IPS DF 6.9 (cell line): ENCODE data around the gene FAM131C.
"Not testable (repeated sequence)": the region's sequence is repeated elsewhere in the genome, so short reads cannot be mapped to it uniquely, and the experiment has no call there.

Experiments
- DNase-seq: peaks from one replicate; pipeline ENCODE4 v3.0.0-alpha.2; 2013; ENCODE audit warnings: low read depth, low spot score
- H3K27ac ChIP-seq: one replicate; pipeline ENCODE4 v1.5.1; 2013; ENCODE audit warnings: low read length, control low read depth
- H3K27me3 ChIP-seq: 2 replicates; pipeline ENCODE4 v1.6.1; 2013; ENCODE audit warnings: mild to moderate bottlenecking, low read length; ENCODE audit not compliant: control insufficient read depth, insufficient read depth
- H3K36me3 ChIP-seq: 2 replicates; pipeline ENCODE4 v1.6.1; 2013; ENCODE audit warnings: low read length; ENCODE audit not compliant: control insufficient read depth, insufficient read depth
- H3K4me1 ChIP-seq: 2 replicates; pipeline ENCODE4 v1.6.1; 2013; ENCODE audit warnings: low read length; ENCODE audit not compliant: control insufficient read depth, insufficient read depth
- H3K4me3 ChIP-seq: 2 replicates; pipeline ENCODE4 v1.5.1; 2013; ENCODE audit warnings: mild to moderate bottlenecking, low read length
- H3K9me3 ChIP-seq: 2 replicates; pipeline ENCODE4 v1.6.1; 2013; ENCODE audit warnings: low read length, inconsistent platforms; ENCODE audit not compliant: control insufficient read depth, insufficient read depth
- WGBS: extraction: QIAGEN DNeasy Blood & Tissue Kit; methylation state at CpG from one replicate; pipeline ENCODE4 v1.1.7; 2013; ENCODE audit warnings: mixed read lengths, missing lambda C conversion rate; ENCODE audit not compliant: insufficient read length, insufficient coverage; 5-methylcytosine and 5-hydroxymethylcytosine counted together

FAM131C gene

DNA sequence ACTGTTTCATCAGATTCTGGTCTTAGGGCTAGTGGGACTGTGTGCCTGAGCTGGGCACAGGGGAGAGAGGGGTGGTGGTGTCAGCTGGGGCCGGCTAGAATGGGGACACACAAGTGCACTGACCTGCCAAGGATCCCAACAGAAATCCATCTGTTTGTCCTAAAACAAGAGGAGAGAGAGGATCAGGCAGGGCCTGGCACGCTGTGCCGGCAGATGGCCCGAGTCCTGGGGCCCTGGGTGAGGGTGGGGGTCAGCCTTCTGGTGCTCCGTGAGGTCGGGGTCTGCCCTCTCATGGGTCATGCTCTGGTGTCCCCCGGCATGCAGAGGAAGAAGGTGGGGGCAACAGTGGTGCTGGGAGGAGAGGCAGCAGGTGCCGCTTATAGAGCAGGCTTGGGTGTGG, 33.6 kb downstream of the FAM131C start:
- not testable (repeated sequence) for DNase-seq, H3K4me1 ChIP-seq, H3K27ac ChIP-seq, H3K36me3 ChIP-seq, H3K27me3 ChIP-seq, H3K9me3 ChIP-seq, H3K4me3 ChIP-seq
- WGBS: no CpG with 5 or more reads among the region's 8 CpGs

- H3K4me3 ChIP-seq: no peak overlapping the region
- WGBS: no CpG with 5 or more reads among the region's 4 CpGs
Measured at GRCh38 chr1:16038620-16038912, 34.9 kb downstream of the FAM131C start.

DNA sequence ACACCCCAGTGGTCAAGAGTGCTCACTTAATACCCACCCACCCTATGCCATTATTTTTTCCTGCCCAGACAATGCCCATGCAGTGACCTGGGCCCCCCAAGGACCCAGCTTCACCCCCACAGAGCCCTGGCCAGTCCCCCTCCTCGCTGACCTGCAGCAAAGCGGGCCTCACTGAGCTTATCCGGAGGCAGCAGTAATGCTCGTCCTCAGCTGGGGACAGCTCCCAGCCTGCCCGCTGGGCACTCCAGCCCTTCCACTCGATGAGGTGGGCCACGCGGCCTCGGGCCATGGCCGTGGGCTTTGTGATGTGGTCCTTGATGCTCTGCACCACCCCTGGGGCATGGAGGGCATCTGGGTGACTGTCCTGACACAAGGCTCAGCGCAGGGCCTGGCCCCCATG, 37.0 kb downstream of the FAM131C start:
- not testable (repeated sequence) for H3K4me3 ChIP-seq, DNase-seq, H3K27me3 ChIP-seq, H3K4me1 ChIP-seq, H3K36me3 ChIP-seq, H3K9me3 ChIP-seq, H3K27ac ChIP-seq
- WGBS: no CpG with 5 or more reads among the region's 11 CpGs

More at GRCh38 chr1:16038620-16038912, 34.9 kb downstream of the FAM131C start:
- no peaks in the 10 kb centered on the region for H3K4me1 ChIP-seq
- no peaks in the 10 kb centered on the region for H3K9me3 ChIP-seq
- H3K27ac ChIP-seq: no peak overlapping the region
- no peak for DNase-seq
- no peaks in the 10 kb centered on the region for H3K27me3 ChIP-seq
- no peaks in the 10 kb centered on the region for H3K36me3 ChIP-seq

- not testable (repeated sequence) for H3K4me1 ChIP-seq, H3K27ac ChIP-seq, DNase-seq, H3K27me3 ChIP-seq, H3K4me3 ChIP-seq, H3K9me3 ChIP-seq, H3K36me3 ChIP-seq
- WGBS: no CpG with 5 or more reads among the region's 7 CpGs
Measured at GRCh38 chr1:16033103-16033632, 40.3 kb downstream of the FAM131C start.

DNA sequence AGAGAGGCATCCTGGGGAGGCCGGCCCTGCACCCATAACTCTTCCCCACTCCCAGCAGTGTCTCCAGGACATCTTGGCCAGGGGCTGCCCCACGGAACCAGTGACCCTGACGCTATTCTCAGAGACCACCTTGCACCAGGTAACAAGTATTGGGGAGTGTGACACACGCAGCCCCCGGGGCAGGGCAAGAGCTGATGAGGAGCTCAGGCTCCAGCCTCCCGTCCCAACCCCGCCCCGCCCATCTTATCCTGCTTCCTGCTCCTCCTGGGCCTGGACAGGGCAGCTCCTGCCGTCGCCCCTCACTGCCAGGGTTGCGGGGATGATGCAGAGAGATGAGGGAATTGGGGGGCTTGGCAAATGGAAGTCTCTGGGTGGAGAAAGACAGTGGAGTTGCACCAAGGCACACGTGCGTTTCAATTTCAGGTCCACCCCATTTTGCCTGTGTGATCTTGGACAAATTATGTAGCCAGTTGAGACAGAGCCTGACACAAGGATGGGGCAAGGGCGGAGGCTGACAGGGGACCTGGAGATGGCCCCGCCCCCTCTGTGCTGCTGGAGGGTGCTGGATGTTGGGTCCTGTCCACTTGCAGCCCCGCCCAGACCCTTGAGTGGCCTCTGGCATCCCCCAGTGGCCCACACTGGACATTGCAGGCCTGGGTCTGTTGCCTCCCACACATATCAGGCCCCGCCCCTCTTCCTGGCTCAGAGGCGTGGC, 40.9 kb downstream of the FAM131C start:
- Histone ChIP-seq H3K4me1 (peaks cover 9% of the 10 kb centered on the region), H3K4me3 (no peak overlapping the region), H3K27ac (no peak overlapping the region), H3K9me3 (no peaks in the 10 kb centered on the region), H3K27me3 (no peaks in the 10 kb centered on the region), H3K36me3 (no peaks in the 10 kb centered on the region)
- no CpG with 5 or more reads among the region's 18 CpGs for WGBS
- peak; percentile 89 for DNase-seq

DNA sequence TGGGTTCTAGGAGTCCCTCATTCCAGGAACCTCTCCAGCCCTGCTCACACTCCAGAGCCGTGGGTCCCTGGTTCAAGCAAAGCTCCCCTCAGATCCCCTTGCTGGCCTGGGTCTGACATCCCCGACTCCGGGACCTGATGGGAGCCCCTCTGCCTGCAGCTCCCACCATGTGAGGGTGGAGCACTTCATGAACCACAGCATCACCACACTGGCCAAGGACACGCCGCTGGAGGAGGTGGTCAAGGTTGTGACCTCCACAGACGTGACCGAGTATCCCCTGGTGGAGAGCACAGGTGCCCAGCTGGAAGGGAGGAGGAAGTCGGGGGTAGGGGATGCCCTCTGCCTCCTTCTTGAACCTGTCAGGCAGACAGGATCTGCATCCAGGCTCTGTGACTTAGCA, 41.9 kb downstream of the FAM131C start:
- WGBS: no CpG with 5 or more reads among the region's 8 CpGs
- Histone ChIP-seq H3K27ac (no peak overlapping the region), H3K9me3 (no peaks in the 10 kb centered on the region), H3K36me3 (no peaks in the 10 kb centered on the region), H3K4me3 (no peak overlapping the region), H3K4me1 (peaks cover 11% of the 10 kb centered on the region), H3K27me3 (no peaks in the 10 kb centered on the region)
- no peak for DNase-seq

GRCh38 chr1:16029288-16029687, 44.2 kb downstream of the FAM131C start:
- Histone ChIP-seq H3K36me3 (no peaks in the 10 kb centered on the region; the same call in 1 of the 2 replicates), H3K27me3 (no peaks in the 10 kb centered on the region), H3K9me3 (no peaks in the 10 kb centered on the region), H3K4me1 (peaks cover 14% of the 10 kb centered on the region), H3K27ac (no peak overlapping the region), H3K4me3 (no peak overlapping the region)
- DNase-seq: no peak
- WGBS: no CpG with 5 or more reads among the region's 1 CpG

DNA sequence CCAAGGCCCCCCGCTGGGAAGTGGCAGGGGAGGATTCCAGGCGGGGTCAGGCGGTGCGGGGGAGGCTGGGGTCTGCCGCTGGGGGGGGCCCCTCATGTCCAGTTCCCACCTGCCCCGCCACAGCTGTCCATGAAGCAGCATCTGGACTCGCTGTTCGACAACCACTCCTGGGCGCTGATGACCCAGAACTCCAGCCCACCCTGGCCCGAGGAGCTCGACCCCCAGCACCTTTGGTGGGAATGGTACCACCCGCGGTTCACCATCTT, 44.5 kb downstream of the FAM131C start:
- peaks cover 14% of the 10 kb centered on the region for H3K4me1 ChIP-seq
- not testable (repeated sequence) for H3K27ac ChIP-seq, H3K27me3 ChIP-seq, DNase-seq, H3K36me3 ChIP-seq, H3K4me3 ChIP-seq, H3K9me3 ChIP-seq
- WGBS: no CpG with 5 or more reads among the region's 13 CpGs

DNA sequence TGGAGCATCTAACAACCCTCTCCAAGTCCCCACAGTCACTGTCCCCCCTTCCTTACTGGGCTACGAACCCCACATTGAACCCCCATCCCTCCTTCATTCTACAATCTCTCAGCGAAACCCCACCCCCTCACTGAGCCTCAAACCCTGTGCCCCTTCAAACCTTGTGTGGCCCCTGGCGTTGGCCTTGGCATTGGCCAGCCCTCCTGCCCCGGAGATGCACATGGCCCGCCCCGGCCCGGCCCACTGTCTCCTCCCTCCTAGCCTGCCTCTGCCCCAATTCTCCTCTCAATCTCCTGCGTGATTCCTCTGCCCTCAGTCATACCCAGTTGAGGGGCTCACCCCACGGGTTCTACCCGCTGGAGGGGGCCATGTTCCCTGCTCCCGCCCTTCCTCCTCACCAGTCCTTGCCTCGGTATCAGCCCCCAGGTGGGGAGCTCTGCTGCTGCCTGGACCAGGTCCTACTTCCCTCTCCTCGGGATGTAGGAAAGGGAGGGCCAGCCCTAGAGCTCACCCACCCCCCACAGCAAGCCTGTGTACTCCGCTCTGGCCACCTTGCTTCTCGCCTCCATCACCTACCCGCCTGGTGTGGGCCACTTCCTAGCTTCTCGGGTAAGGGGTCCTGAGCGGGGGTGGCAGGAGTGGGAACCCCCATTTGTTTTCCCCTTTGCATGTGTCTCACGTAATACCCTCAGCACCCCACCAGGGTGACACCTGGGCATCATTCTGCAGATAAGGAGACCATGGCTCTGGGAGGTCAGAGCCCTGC, 45.0 kb downstream of the FAM131C start:
- no peak overlapping the region for H3K4me3 ChIP-seq
- WGBS: no CpG with 5 or more reads among the region's 19 CpGs
- H3K27me3 ChIP-seq: no peaks in the 10 kb centered on the region
- H3K36me3 ChIP-seq: no peaks in the 10 kb centered on the region; the same call in 1 of the 2 replicates
- DNase-seq: no peak
- peaks cover 14% of the 10 kb centered on the region for H3K4me1 ChIP-seq
- H3K27ac ChIP-seq: no peak overlapping the region
- H3K9me3 ChIP-seq: no peaks in the 10 kb centered on the region

- no peaks in the 10 kb centered on the region for H3K27me3 ChIP-seq
- no peak for DNase-seq
- no peaks in the 10 kb centered on the region; the same call in 1 of the 2 replicates for H3K36me3 ChIP-seq
- peaks cover 10% of the 10 kb centered on the region for H3K4me1 ChIP-seq
- H3K4me3 ChIP-seq: peak overlapping the region; percentile 36; the same call in 1 of the 2 replicates
- no peak overlapping the region for H3K27ac ChIP-seq
- no peaks in the 10 kb centered on the region for H3K9me3 ChIP-seq
- no CpG with 5 or more reads among the region's 33 CpGs for WGBS
Measured at GRCh38 chr1:16026723-16027484, 46.5 kb downstream of the FAM131C start.
